Neuronal stem cell (in vitro differentiated cells): ENCODE measurements around the gene ADD1.
A peak's percentile ranks its signal among the peaks of the same experiment; 100 is the strongest.

Experiments used
- DNase-seq: peaks from one replicate; pipeline ENCODE4 v3.0.0-alpha.2; 2013; ENCODE audit warnings: low spot score
- H2AFZ ChIP-seq: one replicate; pipeline ENCODE4 v1.6.1; 2013; ENCODE audit warnings: mild to moderate bottlenecking, low read length, inconsistent platforms
- H2AK5ac ChIP-seq: 2 replicates; pipeline ENCODE4 v1.6.1; 2013; ENCODE audit warnings: low read depth, mild to moderate bottlenecking, inconsistent platforms, low read length, moderate library complexity, mixed read lengths
- H2BK120ac ChIP-seq: 2 replicates; pipeline ENCODE4 v1.6.1; 2013; ENCODE audit warnings: low read depth, mild to moderate bottlenecking, inconsistent platforms, low read length, moderate library complexity, mixed read lengths
- H2BK12ac ChIP-seq: one replicate; pipeline ENCODE4 v1.6.1; 2013; ENCODE audit warnings: low read length, inconsistent platforms
- H2BK15ac ChIP-seq: 2 replicates; pipeline ENCODE4 v1.6.1; 2013; ENCODE audit warnings: mild to moderate bottlenecking, low read length, inconsistent platforms, mixed read lengths
- H2BK5ac ChIP-seq: one replicate; pipeline ENCODE4 v1.6.1; 2013; ENCODE audit warnings: inconsistent platforms, mild to moderate bottlenecking, low read length, moderate library complexity
- H3K14ac ChIP-seq: one replicate; pipeline ENCODE4 v1.6.1; 2013; ENCODE audit warnings: low read length, inconsistent platforms
- H3K18ac ChIP-seq: 2 replicates; pipeline ENCODE4 v1.6.1; 2013; ENCODE audit warnings: low read length, inconsistent platforms
- H3K23ac ChIP-seq: 2 replicates; pipeline ENCODE4 v1.6.1; 2013; ENCODE audit warnings: low read depth, mild to moderate bottlenecking, mixed read lengths, low read length, inconsistent platforms; ENCODE audit not compliant: poor library complexity
- H3K27ac ChIP-seq: replicated peaks from 3 replicates; pipeline ENCODE4 v1.5.1; 2013; ENCODE audit warnings: low read length, inconsistent platforms
- H3K27me3 ChIP-seq, 3 experiments: 2 replicates each; pipeline ENCODE4 v1.6.1; 2013; ENCODE audit warnings: low read length in 3 of 3, mild to moderate bottlenecking in 2 of 3, inconsistent platforms in 1 of 3, low read depth in 1 of 3, mixed read lengths in 1 of 3, moderate library complexity in 1 of 3; ENCODE audit not compliant: control insufficient read depth in 3 of 3, insufficient read depth in 3 of 3
- H3K36me3 ChIP-seq, 2 donors: replicated peaks in 1 of 2; 2 replicates each; pipeline ENCODE4 v1.6.1; 2013; ENCODE audit warnings: low read length in 2 of 2; ENCODE audit not compliant: control insufficient read depth in 2 of 2, insufficient read depth in 2 of 2
- H3K4ac ChIP-seq: 2 replicates; pipeline ENCODE4 v1.6.1; 2013; ENCODE audit warnings: inconsistent platforms, mild to moderate bottlenecking, low read length, moderate library complexity
- H3K4me1 ChIP-seq, 2 donors: 1 replicate in 1 of 2; 2 replicates in 1 of 2; pipeline ENCODE4 v1.6.1; 2013; ENCODE audit warnings: low read length in 2 of 2, low read depth in 1 of 2; ENCODE audit not compliant: control insufficient read depth in 2 of 2, insufficient read depth in 1 of 2
- H3K4me2 ChIP-seq: one replicate; pipeline ENCODE4 v1.6.1; 2013; ENCODE audit warnings: mild to moderate bottlenecking, low read length, inconsistent platforms; ENCODE audit not compliant: insufficient read depth, poor library complexity, severe bottlenecking
- H3K4me3 ChIP-seq, 2 donors: 2 replicates each; pipeline ENCODE4 v1.5.1; 2013; ENCODE audit warnings: low read length in 2 of 2, mild to moderate bottlenecking in 2 of 2, inconsistent platforms in 1 of 2, moderate library complexity in 1 of 2
- H3K79me1 ChIP-seq: one replicate; pipeline ENCODE4 v1.6.1; 2013; ENCODE audit warnings: low read depth, mild to moderate bottlenecking, inconsistent platforms, low read length, moderate library complexity
- H3K9ac ChIP-seq: one replicate; pipeline ENCODE4 v1.6.1; 2013; ENCODE audit warnings: mild to moderate bottlenecking, low read depth, low read length, inconsistent platforms; ENCODE audit not compliant: poor library complexity
- H3K9me3 ChIP-seq, 2 donors: replicated peaks in 1 of 2; 2 replicates each; pipeline versions ENCODE3 to v1.6.1; 2013; ENCODE audit warnings: low read length in 2 of 2, mild to moderate bottlenecking in 2 of 2, inconsistent platforms in 1 of 2, low read depth in 1 of 2, mixed read lengths in 1 of 2, moderate library complexity in 1 of 2; ENCODE audit not compliant: control insufficient read depth in 2 of 2, insufficient read depth in 1 of 2
- H4K8ac ChIP-seq: one replicate; pipeline ENCODE4 v1.6.1; 2013; ENCODE audit warnings: low read depth, mild to moderate bottlenecking, inconsistent platforms, low read length, moderate library complexity
- H4K91ac ChIP-seq: one replicate; pipeline ENCODE4 v1.6.1; 2013; ENCODE audit warnings: low read length, low read depth, mild to moderate bottlenecking, inconsistent platforms; ENCODE audit not compliant: poor library complexity
- WGBS, 2 donors: extraction: QIAGEN DNeasy Blood & Tissue Kit; methylation state at CpG; one replicate each; pipeline ENCODE4 v1.1.7; 2013; ENCODE audit warnings: missing lambda C conversion rate in 2 of 2, mixed read lengths in 1 of 2; ENCODE audit not compliant: insufficient read length in 2 of 2, insufficient replicate concordance in 1 of 2; ENCODE audit errors: extremely low coverage in 2 of 2; 5-methylcytosine and 5-hydroxymethylcytosine counted together

ADD1 gene

GRCh38 chr4:2934813-2935761 is 91.4 kb downstream of the ADD1 start:
- peaks cover 41 to 73% of the 10 kb centered on the region in 2 donors for H3K36me3 ChIP-seq
- peak overlapping the region; percentile 41 for H2AK5ac ChIP-seq
- DNase-seq = peak; percentile 89
- no peak overlapping the region for H2BK15ac ChIP-seq
- H3K18ac ChIP-seq = peak overlapping the region; percentile 91
- H3K14ac ChIP-seq = peak overlapping the region; percentile 90
- H2BK12ac ChIP-seq = peak overlapping the region; percentile 26
- H3K79me1 ChIP-seq = peaks cover 18% of the 10 kb centered on the region
- H4K8ac ChIP-seq = no peak overlapping the region
- peaks cover 6 to 8% of the 10 kb centered on the region in 2 donors for H3K4me1 ChIP-seq
- H3K9ac ChIP-seq = peak overlapping the region; percentile 90
- H3K4ac ChIP-seq = peak overlapping the region; percentile 13
- H2BK5ac ChIP-seq = peak overlapping the region; percentile 32
- no peak overlapping the region for H4K91ac ChIP-seq
- peak overlapping the region; percentile 94 for H2AFZ ChIP-seq
- no peaks in the 10 kb centered on the region for H3K9me3 ChIP-seq
- H3K27me3 ChIP-seq = no peaks in the 10 kb centered on the region
- H2BK120ac ChIP-seq = no peak overlapping the region
- H3K4me2 ChIP-seq = peak overlapping the region; percentile 88
- H3K23ac ChIP-seq = peak overlapping the region; percentile 58
- no peak overlapping the region for H3K27ac ChIP-seq
- WGBS, 2 donors = no CpG with 5 or more reads among the region's 70 CpGs
- peak overlapping the region; percentile 96 to 98 for H3K4me3 ChIP-seq

- peaks cover 6 to 8% of the 10 kb centered on the region in 2 donors for H3K4me1 ChIP-seq
- no peak overlapping the region for H3K23ac ChIP-seq
- H2BK5ac ChIP-seq = no peak overlapping the region
- no peak overlapping the region for H3K18ac ChIP-seq
- H4K91ac ChIP-seq = no peak overlapping the region
- no peaks in the 10 kb centered on the region for H3K27me3 ChIP-seq
- H2BK15ac ChIP-seq = no peak overlapping the region
- peaks cover 20% of the 10 kb centered on the region for H3K79me1 ChIP-seq
- H3K4me2 ChIP-seq = peak overlapping the region; percentile 88
- H2AFZ ChIP-seq = no peak overlapping the region
- no peak for DNase-seq
- peaks cover 46 to 73% of the 10 kb centered on the region in 2 donors for H3K36me3 ChIP-seq
- no peaks in the 10 kb centered on the region for H3K9me3 ChIP-seq
- WGBS, 2 donors = no CpG with 5 or more reads among the region's 20 CpGs
- H3K9ac ChIP-seq = no peak overlapping the region
- H4K8ac ChIP-seq = no peak overlapping the region
- no peak overlapping the region for H2BK12ac ChIP-seq
- H2AK5ac ChIP-seq = no peak overlapping the region
- H3K4me3 ChIP-seq = peak overlapping the region; percentile 96 to 98
- H3K4ac ChIP-seq = no peak overlapping the region
- no peak overlapping the region for H3K14ac ChIP-seq
- H3K27ac ChIP-seq = no peak overlapping the region
- no peak overlapping the region for H2BK120ac ChIP-seq
Measured at GRCh38 chr4:2935762-2936743, 92.4 kb downstream of the ADD1 start.

- Histone ChIP-seq H2BK12ac (no peak overlapping the region), H3K27me3 (no peaks in the 10 kb centered on the region), H4K8ac (no peak overlapping the region), H3K4me1 (peaks cover 6 to 8% of the 10 kb centered on the region in 2 donors), H3K79me1 (peaks cover 22% of the 10 kb centered on the region), H3K9me3 (no peaks in the 10 kb centered on the region), H3K14ac (no peak overlapping the region), H2AK5ac (no peak overlapping the region), H3K4me3 (peak overlapping the region in 1 of 2 donors; percentile 22), H3K23ac (no peak overlapping the region), H2BK15ac (no peak overlapping the region), H2BK5ac (no peak overlapping the region), H2BK120ac (no peak overlapping the region), H2AFZ (no peak overlapping the region), H4K91ac (no peak overlapping the region), H3K4ac (no peak overlapping the region), H3K27ac (no peak overlapping the region), H3K18ac (no peak overlapping the region), H3K4me2 (no peak overlapping the region), H3K36me3 (peaks cover 46 to 73% of the 10 kb centered on the region in 2 donors), H3K9ac (no peak overlapping the region)
- no peak for DNase-seq
- WGBS, 2 donors = no CpG with 5 or more reads among the region's 6 CpGs
Measured at GRCh38 chr4:2936773-2937145, 93.1 kb downstream of the ADD1 start.
